Measurements from ENCODE around the gene ARL4C.

ARL4C gene

GRCh38 chr2:234496835-234497593 is at the start of gene ARL4C:
TSS of gene ARL4C (minus strand) at chr2:234497081. CDS start at chr2:234496586, 495 bp downstream.
- peak; percentile 7 to 78 for DNase-seq

GRCh38 chr2:234544659-234545611 is 48.1 kb upstream of the ARL4C start:
- peak; percentile 25 to 80 for DNase-seq

GRCh38 chr2:234542742-234543141 is 45.9 kb upstream of the ARL4C start:
- no peak for DNase-seq

GRCh38 chr2:234537929-234538328 is 41.0 kb upstream of the ARL4C start:
- no peak for DNase-seq

- DNase-seq, result no peak
Observed at GRCh38 chr2:234536178-234536965, 39.5 kb upstream of the ARL4C start.

- DNase-seq, result peak; percentile 6 to 62
Observed at GRCh38 chr2:234535464-234535863, 38.6 kb upstream of the ARL4C start.

- no peak for DNase-seq
Observed at GRCh38 chr2:234534515-234534914, 37.6 kb upstream of the ARL4C start.

- DNase-seq, result peak; percentile 53 to 60
Observed at GRCh38 chr2:234533626-234534025, 36.7 kb upstream of the ARL4C start.

GRCh38 chr2:234528410-234529148 is 31.7 kb upstream of the ARL4C start:
- DNase-seq, result no peak

GRCh38 chr2:234526711-234527110 is 29.8 kb upstream of the ARL4C start:
- no peak for DNase-seq

- DNase-seq, result no peak
Observed at GRCh38 chr2:234521536-234521935, 24.7 kb upstream of the ARL4C start.

GRCh38 chr2:234518986-234519642 is 22.2 kb upstream of the ARL4C start:
- DNase-seq, result no peak

- no peak for DNase-seq
Observed at GRCh38 chr2:234517971-234518370, 21.1 kb upstream of the ARL4C start.

- no peak for DNase-seq
Observed at GRCh38 chr2:234514873-234515638, 18.2 kb upstream of the ARL4C start.

GRCh38 chr2:234514099-234514498 is 17.2 kb upstream of the ARL4C start:
- no peak for DNase-seq

- DNase-seq, result no peak
Observed at GRCh38 chr2:234512884-234513669, 16.2 kb upstream of the ARL4C start.

- DNase-seq, result no peak
Observed at GRCh38 chr2:234502919-234503285, 6.0 kb upstream of the ARL4C start.

GRCh38 chr2:234502285-234502918 is 5.5 kb upstream of the ARL4C start:
- no peak for DNase-seq

GRCh38 chr2:234500394-234501006 is 3.6 kb upstream of the ARL4C start:
- peak; percentile 86 to 90 for DNase-seq

Data from NCI-H526 (cell line).